Left ventricle myocardium inferior (tissue), 1 donor: ENCODE data around the gene GIN1. TPM values are rescaled to one million over a fixed set of nuclear protein-coding genes. Genes with fewer than 3 reads are reported as not detected.
A peak's percentile ranks its signal among the peaks of the same experiment; 100 is the strongest.

Source experiments
- DNase-seq: peaks from one replicate; pipeline ENCODE4 v3.0.0-alpha.2; 2020
- H3K27ac ChIP-seq: fragments of 200-600 bp; replicated peaks from 2 replicates; pipeline ENCODE4 v1.8.0; 2021
- H3K27me3 ChIP-seq: fragments of 200-600 bp; 2 replicates; pipeline ENCODE4 v1.8.0; 2021; ENCODE audit warnings: low read depth
- H3K36me3 ChIP-seq: fragments of 200-600 bp; 2 replicates; pipeline ENCODE4 v1.8.0; 2021
- H3K4me1 ChIP-seq: fragments of 200-600 bp; 2 replicates; pipeline ENCODE4 v1.8.0; 2021
- H3K4me3 ChIP-seq: fragments of 200-600 bp; 2 replicates; pipeline ENCODE4 v1.8.0; 2021; ENCODE audit warnings: mild to moderate bottlenecking, moderate library complexity
- H3K9me3 ChIP-seq: fragments of 200-600 bp; replicated peaks from 2 replicates; pipeline ENCODE4 v1.8.0; 2021
- CTCF ChIP-seq: fragments of 200-600 bp; IDR thresholded peaks from 2 replicates; pipeline ENCODE4 v1.8.0; 2021; ENCODE audit warnings: antibody characterized with exemption, mild to moderate bottlenecking, borderline replicate concordance
- intact Hi-C: fragments of 100-400 bp; cut with micrococcal nuclease; formaldehyde crosslinking; loops from one replicate; pipeline ENCODE4 v1.11.0; 2022
- total RNA-seq: library from RNA; stranded (reverse); fragmentation: NEBNext Ultra II Directional; extraction: Animal tissue kit (Norgen Biotek cat#: 25700); gene quantifications from one replicate; pipeline ENCODE4 v1.2.1, GENCODE V29; 2021
- donor health status: DM: no; HTN: yes; CAD: no; lungs with severe emphysema.

GIN1 gene
- total RNA-seq, 1 donor from 2014 or later = 14.1 TPM

DNA sequence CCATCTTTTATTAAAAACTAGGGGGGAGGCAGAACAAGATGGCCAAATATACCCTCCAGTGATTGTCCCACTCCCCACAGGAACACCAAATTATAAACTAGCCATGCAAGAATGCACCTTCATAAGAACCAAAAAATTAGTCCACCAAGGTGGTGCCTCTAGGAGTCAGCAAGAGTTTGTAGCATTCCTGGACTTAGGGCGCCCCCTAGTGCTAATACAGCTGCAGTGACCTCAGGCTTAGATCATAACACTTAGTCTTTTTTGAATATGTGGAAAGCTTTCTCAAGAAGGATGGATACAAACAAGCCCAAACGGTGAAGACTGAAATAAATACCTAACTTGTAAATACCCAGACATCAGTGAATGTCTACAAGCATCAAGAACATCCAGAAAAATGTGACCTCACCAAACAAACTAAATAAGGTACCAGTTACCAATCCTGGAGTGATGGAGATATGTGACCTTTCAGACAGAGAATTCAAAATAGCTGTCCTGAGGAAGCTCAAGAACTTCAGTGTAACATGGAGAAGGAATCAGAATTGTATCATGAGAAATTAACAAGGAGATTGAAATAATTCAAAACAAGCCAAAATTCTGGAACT lies 19.4 kb upstream of the GIN1 start:
- TF ChIP-seq CTCF = peak; percentile 93
- intact Hi-C loops = no loop called here
- no peaks in the 10 kb centered on the region for H3K9me3 ChIP-seq
- H3K27me3 ChIP-seq = no peaks in the 10 kb centered on the region
- peaks cover 65% of the 10 kb centered on the region for H3K36me3 ChIP-seq
- H3K27ac ChIP-seq = no peak overlapping the region
- H3K4me3 ChIP-seq = no peak overlapping the region
- H3K4me1 ChIP-seq = no peaks in the 10 kb centered on the region
- DNase-seq = peak; percentile 65

DNA sequence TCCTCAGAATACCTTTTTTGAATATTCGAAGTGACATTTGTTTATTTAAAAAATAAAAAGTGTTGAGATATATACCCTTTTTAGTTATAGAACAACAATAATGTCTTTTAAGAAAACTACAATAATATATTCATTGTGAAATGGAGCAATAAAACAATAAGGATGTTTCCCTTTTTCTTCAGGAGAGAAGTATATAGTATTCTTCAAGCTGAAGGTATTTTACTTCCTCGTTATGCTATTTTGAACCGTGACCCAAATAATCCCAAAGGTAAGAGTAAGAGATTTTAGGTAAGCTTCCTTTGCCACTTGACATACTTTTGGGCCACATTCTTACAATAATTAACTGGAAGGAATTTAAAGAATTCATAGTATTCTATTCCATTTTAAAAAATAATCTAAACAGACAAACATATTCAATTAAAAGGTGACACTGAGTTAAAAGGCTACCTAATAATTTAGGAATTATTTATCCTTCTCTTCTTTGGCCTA lies 18.3 kb upstream of the GIN1 start:
- no peak for DNase-seq
- no peak for TF ChIP-seq CTCF
- Histone ChIP-seq H3K4me3 (no peak overlapping the region), H3K27ac (no peak overlapping the region), H3K9me3 (no peaks in the 10 kb centered on the region), H3K4me1 (no peaks in the 10 kb centered on the region), H3K36me3 (peaks cover 70% of the 10 kb centered on the region), H3K27me3 (no peaks in the 10 kb centered on the region)
- intact Hi-C loops = no loop called here

GRCh38 chr5:103135461-103135860 lies 15.5 kb upstream of the GIN1 start:
- Histone ChIP-seq H3K36me3 (peaks cover 67% of the 10 kb centered on the region), H3K27ac (no peak overlapping the region), H3K4me3 (no peak overlapping the region), H3K27me3 (no peaks in the 10 kb centered on the region), H3K9me3 (no peaks in the 10 kb centered on the region), H3K4me1 (no peaks in the 10 kb centered on the region)
- no peak for TF ChIP-seq CTCF
- no peak for DNase-seq
- intact Hi-C loops = no loop called here

DNA sequence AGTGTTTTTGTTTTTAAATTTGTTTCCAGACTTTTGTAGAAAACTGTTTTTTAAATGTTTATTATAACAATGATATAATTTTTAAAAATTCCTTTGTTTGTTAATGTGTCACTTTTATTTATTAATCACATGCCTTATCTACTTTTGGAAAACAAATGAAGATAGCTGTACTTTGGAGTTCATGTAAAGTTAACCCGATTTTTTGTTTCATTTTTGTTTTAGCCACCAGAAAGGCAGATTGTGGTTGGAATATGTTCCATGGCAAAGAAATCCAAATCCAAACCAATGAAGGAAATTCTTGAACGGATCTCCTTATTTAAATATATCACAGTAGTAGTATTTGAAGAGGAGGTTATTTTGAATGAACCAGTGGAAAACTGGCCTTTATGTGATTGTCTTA lies 13.3 kb upstream of the GIN1 start:
- intact Hi-C loops = no loop called here
- Histone ChIP-seq H3K4me1 (peaks cover 18% of the 10 kb centered on the region), H3K27me3 (no peaks in the 10 kb centered on the region), H3K27ac (no peak overlapping the region), H3K4me3 (no peak overlapping the region), H3K9me3 (no peaks in the 10 kb centered on the region), H3K36me3 (peaks cover 54% of the 10 kb centered on the region)
- no peak for DNase-seq
- TF ChIP-seq CTCF = no peak

- Histone ChIP-seq H3K4me3 (no peak overlapping the region), H3K27me3 (no peaks in the 10 kb centered on the region), H3K36me3 (peaks cover 49% of the 10 kb centered on the region), H3K9me3 (no peaks in the 10 kb centered on the region), H3K4me1 (peaks cover 18% of the 10 kb centered on the region), H3K27ac (no peak overlapping the region)
- intact Hi-C loops = no loop called here
- no peak for DNase-seq
- no peak for TF ChIP-seq CTCF
Observed at GRCh38 chr5:103132684-103133083, 12.7 kb upstream of the GIN1 start.

GRCh38 chr5:103128202-103128601 lies 8.3 kb upstream of the GIN1 start:
- H3K27ac ChIP-seq = no peak overlapping the region
- H3K27me3 ChIP-seq = no peaks in the 10 kb centered on the region
- H3K4me3 ChIP-seq = no peak overlapping the region
- no peak for DNase-seq
- intact Hi-C loops = no loop called here
- no peak for TF ChIP-seq CTCF
- H3K4me1 ChIP-seq = peaks cover 33% of the 10 kb centered on the region
- peaks cover 15% of the 10 kb centered on the region for H3K36me3 ChIP-seq
- no peaks in the 10 kb centered on the region for H3K9me3 ChIP-seq
